COLO668 (cell line): ENCODE results near the gene CYFIP1.
A peak's percentile ranks its signal among the peaks of the same experiment; 100 is the strongest.

ENCODE experiments used
- DNase-seq: peaks from one replicate; lab custom pipeline; 2025; ENCODE audit not compliant: unreplicated experiment; lab: John Stamatoyannopoulos, UW

Gene CYFIP1

GRCh38 chr15:22951031-22951380, 29.2 kb downstream of the CYFIP1 start:
- no peak for DNase-seq

- no peak for DNase-seq
Observed at GRCh38 chr15:22950256-22950990, 29.7 kb downstream of the CYFIP1 start.

DNA sequence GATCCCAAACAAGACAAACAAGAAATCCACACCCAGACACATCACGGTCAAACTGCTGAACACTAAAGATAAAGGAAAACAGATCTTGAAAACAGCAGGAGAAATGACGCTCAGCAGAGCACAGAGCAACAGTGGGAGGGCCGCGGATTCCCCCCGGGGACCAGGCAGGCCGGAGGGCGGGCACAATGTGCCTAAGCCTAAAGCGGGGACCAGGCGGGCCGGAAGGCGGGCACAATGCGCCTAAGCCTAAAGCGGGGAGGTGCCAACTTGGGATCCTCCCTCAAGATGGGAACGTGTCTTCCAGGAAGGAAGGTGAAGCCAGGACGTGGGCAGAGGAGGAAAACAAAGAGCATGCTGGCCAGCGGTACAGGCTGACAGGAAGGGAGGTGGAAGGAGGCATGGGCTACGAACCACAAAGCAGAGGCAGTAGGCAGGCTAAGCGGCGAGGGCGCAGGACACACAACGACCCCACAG, 31.1 kb downstream of the CYFIP1 start:
- DNase-seq = no peak

GRCh38 chr15:22948056-22948455, 32.1 kb downstream of the CYFIP1 start:
- no peak for DNase-seq

DNA sequence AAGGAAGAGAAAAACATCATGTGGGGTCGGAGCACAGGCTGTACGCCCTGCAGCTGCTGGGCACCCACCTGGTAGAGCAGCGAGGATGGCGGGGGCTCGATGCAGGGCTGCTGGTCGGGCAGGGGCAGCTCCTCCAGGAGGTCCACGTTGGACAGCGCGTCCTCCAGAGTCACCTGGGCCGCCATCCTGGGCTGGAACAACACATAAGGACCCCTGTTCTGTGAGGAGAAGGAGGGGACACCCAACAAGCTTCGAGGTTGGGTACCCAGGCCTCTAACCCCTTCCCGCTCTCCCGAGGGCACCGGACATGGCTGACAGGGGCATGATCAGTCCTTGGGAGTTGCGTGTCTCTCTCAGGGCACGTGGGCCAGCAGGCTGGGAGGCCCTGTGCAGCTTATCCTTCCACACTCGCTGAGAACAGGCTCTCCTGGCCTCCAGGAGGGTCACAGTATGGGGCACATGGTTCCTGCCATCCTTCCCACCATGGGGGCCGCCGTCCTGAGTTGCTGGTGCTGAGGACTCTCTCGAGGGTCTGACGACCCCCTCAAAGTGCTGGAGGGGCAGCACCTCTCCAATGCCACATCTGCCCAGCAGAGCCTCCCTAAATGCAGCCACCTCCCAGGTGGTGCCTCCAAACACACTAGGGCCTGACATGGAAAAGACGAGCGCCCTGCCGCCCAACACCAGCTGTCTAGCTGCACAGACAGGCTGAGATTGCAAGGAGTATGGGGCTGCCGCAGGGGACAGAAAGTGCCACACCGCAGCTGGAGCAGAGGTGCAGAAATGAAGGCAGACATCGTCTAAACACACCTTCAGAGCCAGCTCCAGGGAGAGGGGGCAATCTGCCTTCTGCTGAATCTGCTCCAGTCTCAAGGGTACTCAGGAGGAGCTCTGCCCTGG, 32.8 kb downstream of the CYFIP1 start:
- no peak for DNase-seq

DNA sequence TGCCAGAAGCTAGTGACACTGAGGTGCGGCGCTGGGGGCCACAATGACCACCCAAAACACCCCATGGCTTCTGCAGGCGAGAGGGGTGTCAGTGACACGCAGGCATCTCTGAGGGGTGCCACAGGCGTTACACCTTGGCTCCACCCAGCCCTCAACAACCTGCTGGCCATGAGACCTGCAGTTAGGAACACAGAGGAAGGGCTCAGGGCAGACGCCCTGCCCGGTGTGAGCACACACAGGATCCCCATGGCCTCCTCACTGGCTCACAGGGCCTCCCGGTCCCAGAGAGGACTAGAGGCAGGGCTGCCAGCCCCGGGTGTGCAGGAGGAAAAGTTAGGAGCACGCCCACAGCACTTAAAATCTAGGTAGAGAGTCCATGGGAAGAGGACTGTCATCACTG, 35.1 kb downstream of the CYFIP1 start:
- DNase-seq = no peak

- peak; percentile 73 for DNase-seq
Observed at GRCh38 chr15:22944651-22945050, 35.5 kb downstream of the CYFIP1 start.

DNA sequence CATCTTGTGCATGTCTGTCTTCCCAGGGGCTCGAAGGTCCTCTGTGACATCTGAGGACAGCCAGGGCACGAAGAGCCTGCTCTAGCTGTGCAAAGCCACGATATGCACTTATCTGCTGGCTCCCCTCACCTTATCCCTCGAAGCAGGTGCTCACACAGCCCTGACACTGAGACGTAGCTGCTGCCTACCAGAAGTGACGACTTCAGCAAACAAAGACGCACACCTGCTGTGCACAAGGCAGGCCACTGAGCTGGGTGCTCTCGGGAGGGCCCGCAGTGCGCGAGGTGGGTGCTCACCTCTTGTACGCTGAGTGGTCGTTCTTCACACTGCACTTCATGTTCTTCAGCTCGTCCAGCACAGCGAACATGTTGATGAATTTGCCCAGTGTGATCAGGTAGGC, 37.3 kb downstream of the CYFIP1 start:
- DNase-seq = peak; percentile 34

DNA sequence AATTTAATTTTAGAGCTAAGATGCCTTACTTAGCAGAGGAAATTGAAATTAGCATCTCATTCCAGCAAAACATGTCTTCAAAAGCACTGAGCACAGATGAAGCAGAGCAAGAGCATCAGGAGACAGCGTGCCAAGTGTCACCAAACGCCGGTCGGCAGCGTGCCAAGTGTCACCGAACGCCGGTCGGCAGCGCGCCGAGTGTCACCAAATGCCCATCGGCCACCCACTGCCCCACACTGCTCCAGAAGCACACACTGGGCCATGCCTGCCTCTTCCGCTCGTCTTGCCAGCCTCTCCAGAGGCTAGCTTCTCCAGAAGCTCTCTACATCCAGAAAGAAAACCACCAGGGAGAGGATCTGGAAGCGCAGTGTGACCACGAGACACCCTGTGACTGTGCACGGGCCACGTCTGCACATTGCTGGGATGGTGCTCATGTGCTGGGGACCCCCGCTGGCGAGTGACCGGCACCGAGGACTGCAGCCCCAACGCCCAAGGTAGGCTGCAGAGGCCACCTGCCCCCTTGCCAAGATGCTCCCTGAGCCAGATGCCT, 37.8 kb downstream of the CYFIP1 start:
- no peak for DNase-seq

- no peak for DNase-seq
Observed at GRCh38 chr15:22941179-22941578, 39.0 kb downstream of the CYFIP1 start.

DNA sequence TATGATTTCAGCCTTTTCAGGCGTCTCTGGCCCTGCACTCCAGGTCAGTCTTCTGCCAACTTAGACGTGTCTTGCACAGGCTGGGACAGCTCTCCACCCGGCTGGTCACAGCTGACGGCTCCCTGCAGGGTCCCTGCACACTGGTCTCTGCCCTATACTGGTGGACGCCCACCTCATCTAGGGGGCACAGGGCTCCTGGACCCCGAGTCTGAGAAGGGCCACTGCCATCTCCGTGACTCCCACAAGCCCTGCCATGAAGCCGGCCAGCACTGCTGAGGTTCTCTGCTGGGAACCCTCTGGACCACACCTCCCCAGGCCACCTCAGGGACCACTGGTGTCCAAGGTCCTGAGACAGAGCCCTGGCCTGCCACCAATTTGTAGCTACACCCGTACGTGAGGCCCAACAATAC, 40.5 kb downstream of the CYFIP1 start:
- no peak for DNase-seq

- DNase-seq = no peak
Observed at GRCh38 chr15:22939051-22939450, 41.1 kb downstream of the CYFIP1 start.

- no peak for DNase-seq
Observed at GRCh38 chr15:22936577-22937472, 43.3 kb downstream of the CYFIP1 start.

GRCh38 chr15:22933641-22934061, 46.5 kb downstream of the CYFIP1 start:
- no peak for DNase-seq

- no peak for DNase-seq
Observed at GRCh38 chr15:22931784-22932536, 48.2 kb downstream of the CYFIP1 start.

GRCh38 chr15:22930782-22931484, 49.2 kb downstream of the CYFIP1 start:
- DNase-seq = no peak

DNA sequence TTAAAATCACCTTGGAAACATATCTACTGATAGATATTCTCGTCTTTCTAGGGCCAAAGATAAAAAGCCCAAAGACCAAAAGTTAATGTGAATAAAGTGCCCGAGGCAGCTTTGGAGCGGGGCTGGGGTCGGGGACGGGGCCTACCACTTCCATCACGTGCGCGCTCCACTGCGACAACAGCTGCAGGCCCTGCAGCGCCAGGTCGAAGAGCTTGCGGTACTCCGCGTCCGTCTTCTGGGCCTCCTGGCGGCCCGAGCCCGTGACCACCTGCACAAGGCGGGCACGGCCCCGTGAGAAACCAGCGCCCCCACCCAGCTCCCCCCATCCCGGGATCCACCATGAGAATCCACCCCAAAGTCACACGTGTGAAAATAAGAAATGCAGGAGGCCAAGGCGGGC, 52.4 kb downstream of the CYFIP1 start:
- DNase-seq = no peak

DNA sequence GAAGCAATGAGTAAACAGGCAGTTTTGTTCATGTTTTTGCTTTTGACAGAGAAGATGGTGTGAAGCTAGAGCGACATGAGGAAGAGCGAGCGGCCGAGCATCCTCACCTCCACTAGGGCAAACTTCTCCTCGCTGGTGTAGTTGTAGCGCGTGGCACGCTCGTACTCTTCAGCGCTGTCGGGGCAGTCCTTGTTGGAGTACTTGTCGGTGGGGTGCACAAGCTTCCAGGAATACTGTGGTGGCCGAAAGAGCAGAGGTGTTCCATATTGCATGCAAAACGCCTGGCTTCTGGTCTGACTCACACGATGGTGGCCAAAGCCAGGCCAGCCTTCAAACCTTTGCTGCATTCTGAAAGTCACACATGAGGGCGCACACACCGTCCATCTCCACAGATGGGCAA, 54.3 kb downstream of the CYFIP1 start:
- DNase-seq = no peak

- no peak for DNase-seq
Observed at GRCh38 chr15:22922003-22922402, 58.2 kb downstream of the CYFIP1 start.

GRCh38 chr15:22919171-22919570, 61.0 kb downstream of the CYFIP1 start:
- DNase-seq = no peak
